ENCODE data around the gene ODF2. TPM values are rescaled to one million over a fixed set of nuclear protein-coding genes. Genes with fewer than 3 reads are reported as not detected.

The ODF2 gene
- total and polyA plus RNA-seq, 7 donors = 6.7 to 20.5 (median 9.6) TPM

DNA sequence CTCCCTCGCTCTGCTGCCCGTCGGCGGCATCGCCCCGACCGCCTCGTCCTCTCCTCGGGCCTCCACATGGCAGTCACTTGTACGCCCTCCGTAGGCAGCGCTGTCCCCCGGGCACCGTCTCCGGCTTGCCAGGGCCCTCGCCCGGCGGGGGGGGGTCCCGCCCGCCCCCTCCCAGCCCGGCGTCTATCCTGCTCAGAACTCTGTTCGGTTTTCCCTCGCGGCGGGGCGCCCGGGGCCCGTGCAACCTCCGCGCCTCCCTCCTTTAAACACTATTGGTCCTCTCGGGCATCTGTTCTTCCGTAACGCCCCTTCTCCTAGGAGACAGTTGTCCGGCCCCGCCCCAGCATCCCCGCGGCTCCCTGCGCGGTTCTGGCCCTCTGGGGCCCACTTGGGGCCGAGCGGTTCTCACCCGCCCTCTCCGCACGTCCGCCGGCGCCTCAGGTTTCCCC is 831 bp downstream of the ODF2 start:
- ATAC-seq = peak; percentile 42 to 62 (median 51)

DNA sequence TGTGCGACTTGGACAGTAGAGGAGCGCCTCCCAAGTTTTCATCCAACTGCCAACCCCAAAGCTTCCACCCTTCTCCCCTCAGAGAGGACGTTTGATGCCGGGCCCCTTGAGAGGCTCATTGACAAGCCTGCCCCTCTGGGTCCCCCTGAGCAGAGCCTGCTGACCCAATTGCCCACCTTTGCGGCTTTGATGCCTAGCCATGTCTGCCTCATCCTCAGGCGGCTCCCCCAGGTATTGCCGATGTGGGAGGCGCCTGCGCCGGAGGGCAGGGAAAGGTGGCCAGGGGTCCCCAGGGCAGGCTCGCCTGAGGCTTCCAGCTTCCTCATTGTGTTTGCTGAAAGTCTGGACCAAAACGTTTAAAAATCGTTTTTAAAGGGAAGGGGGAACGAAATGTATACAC is 1.4 kb downstream of the ODF2 start:
- H3K27ac ChIP-seq = no peak overlapping the region
- TF ChIP-seq, protein P1, sequence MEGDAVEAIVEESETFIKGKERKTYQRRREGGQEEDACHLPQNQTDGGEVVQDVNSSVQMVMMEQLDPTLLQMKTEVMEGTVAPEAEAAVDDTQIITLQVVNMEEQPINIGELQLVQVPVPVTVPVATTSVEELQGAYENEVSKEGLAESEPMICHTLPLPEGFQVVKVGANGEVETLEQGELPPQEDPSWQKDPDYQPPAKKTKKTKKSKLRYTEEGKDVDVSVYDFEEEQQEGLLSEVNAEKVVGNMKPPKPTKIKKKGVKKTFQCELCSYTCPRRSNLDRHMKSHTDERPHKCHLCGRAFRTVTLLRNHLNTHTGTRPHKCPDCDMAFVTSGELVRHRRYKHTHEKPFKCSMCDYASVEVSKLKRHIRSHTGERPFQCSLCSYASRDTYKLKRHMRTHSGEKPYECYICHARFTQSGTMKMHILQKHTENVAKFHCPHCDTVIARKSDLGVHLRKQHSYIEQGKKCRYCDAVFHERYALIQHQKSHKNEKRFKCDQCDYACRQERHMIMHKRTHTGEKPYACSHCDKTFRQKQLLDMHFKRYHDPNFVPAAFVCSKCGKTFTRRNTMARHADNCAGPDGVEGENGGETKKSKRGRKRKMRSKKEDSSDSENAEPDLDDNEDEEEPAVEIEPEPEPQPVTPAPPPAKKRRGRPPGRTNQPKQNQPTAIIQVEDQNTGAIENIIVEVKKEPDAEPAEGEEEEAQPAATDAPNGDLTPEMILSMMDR (IDR thresholded peaks at IDR 0.05) = no peak

More for the DNA sequence above, 831 bp downstream of the ODF2 start:
- Histone ChIP-seq H3K4me1 (no peaks in the 10 kb centered on the region), H3K9me3 (no peaks in the 10 kb centered on the region), H3K27ac (peak overlapping the region; percentile 77), H3K27me3 (ENCODE audit: insufficient read depth in 3 of 3, low read length in 2 of 3) (no peaks in the 10 kb centered on the region), H3K36me3 (ENCODE audit: insufficient read depth in 1 of 2, low read depth in 1 of 2) (peaks cover 3 to 26% of the 10 kb centered on the region in 2 donors), H3K4me3 (peak overlapping the region; percentile 86)
- peak; percentile 71 to 76 for DNase-seq
- intact Hi-C loops (cut with DNase I) = loop anchor here in 1 of 2 donors (1.0 to 5.0 kb wide), 2 partner anchors 48 to 101 kb away; partner anchors contain the start of gene GLE1
- TF ChIP-seq, protein P1 (IDR thresholded peaks at IDR 0.05) = no peak
- WGBS, 3 donors = 0 to 1% (median 1%) methylated on average over 29 to 48 of the region's 48 CpGs

DNA sequence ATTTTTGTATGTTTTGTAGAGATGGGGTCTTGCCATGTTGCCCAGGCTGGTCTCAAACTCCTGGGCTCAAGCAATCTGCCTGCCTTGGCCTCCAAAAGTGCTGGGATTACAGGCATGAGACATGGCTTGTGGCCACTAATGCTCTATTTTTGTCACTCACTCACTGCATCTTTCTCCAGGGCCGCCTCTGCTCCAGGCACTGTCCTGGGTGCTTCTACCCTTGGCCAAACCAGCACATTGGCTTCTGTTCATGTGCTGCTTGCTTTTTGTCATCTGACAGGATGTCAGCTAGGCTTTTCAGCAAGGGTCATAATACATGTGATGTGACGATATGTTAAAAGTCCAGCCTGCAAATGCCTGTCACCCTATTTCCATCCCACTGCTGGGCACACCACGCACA is 3.2 kb downstream of the ODF2 start:
- Histone ChIP-seq H3K4me3 (no peak overlapping the region), H3K9me3 (no peaks in the 10 kb centered on the region), H3K27ac (no peak overlapping the region), H3K27me3 (ENCODE audit: insufficient read depth in 3 of 3, low read length in 2 of 3) (no peaks in the 10 kb centered on the region), H3K4me1 (no peaks in the 10 kb centered on the region), H3K36me3 (ENCODE audit: insufficient read depth in 1 of 2, low read depth in 1 of 2) (peaks cover 3 to 35% of the 10 kb centered on the region in 2 donors)
- 47 to 68% (median 54%) methylated on average over 3 of the region's 3 CpGs for WGBS, 3 donors
- ATAC-seq = no peak
- no peak for DNase-seq
- TF ChIP-seq, protein P1 (IDR thresholded peaks at IDR 0.05) = no peak
- intact Hi-C loops (cut with DNase I) = loop anchor here in 1 of 2 donors (5.0 kb wide), 1 partner anchor 98 kb away; no protein-coding TSS in a partner anchor

More for the DNA sequence above, 1.4 kb downstream of the ODF2 start:
- intact Hi-C loops (cut with DNase I) = loop anchor here in 1 of 2 donors (5.0 kb wide), 1 partner anchor 100 kb away; no protein-coding TSS in a partner anchor
- Histone ChIP-seq H3K36me3 (ENCODE audit: insufficient read depth in 1 of 2, low read depth in 1 of 2) (peaks cover 3 to 30% of the 10 kb centered on the region in 2 donors), H3K4me3 (peak overlapping the region; percentile 86), H3K9me3 (no peaks in the 10 kb centered on the region), H3K4me1 (no peaks in the 10 kb centered on the region), H3K27me3 (ENCODE audit: insufficient read depth in 3 of 3, low read length in 2 of 3) (no peaks in the 10 kb centered on the region)
- DNase-seq (no peak), ATAC-seq (no peak)
- 44 to 50% (median 45%) methylated on average over 14 of the region's 14 CpGs for WGBS, 3 donors

DNA sequence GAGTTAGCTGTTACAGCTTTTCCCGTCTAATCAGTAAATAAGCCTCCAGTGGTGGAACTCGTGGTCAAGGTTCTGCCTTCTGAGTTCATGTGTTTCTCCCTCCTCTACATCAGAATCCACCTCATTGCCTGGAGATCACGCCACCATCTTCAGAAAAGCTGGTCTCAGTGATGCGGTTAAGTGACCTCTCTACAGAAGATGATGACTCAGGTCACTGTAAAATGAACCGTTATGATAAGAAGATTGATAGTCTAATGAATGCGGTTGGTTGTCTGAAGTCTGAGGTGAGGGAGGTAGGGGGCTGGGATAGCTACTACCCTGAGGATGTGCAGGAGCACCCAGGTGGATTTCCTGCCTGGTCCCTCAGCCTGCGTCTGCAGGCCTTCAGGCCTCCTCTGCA is 13.3 kb downstream of the ODF2 start:
- 92 to 94% (median 94%) methylated on average over 7 of the region's 7 CpGs for WGBS, 3 donors
- Histone ChIP-seq H3K4me1 (no peaks in the 10 kb centered on the region), H3K27ac (no peak overlapping the region), H3K4me3 (no peak overlapping the region), H3K9me3 (no peaks in the 10 kb centered on the region), H3K36me3 (ENCODE audit: insufficient read depth in 1 of 2, low read depth in 1 of 2) (peaks cover 0 to 31% of the 10 kb centered on the region in 2 donors), H3K27me3 (ENCODE audit: insufficient read depth in 3 of 3, low read length in 2 of 3) (no peaks in the 10 kb centered on the region)
- ATAC-seq = no peak
- DNase-seq = no peak
- TF ChIP-seq, protein P1 (IDR thresholded peaks at IDR 0.05) = no peak
- intact Hi-C loops (cut with DNase I) = no loop called here

DNA sequence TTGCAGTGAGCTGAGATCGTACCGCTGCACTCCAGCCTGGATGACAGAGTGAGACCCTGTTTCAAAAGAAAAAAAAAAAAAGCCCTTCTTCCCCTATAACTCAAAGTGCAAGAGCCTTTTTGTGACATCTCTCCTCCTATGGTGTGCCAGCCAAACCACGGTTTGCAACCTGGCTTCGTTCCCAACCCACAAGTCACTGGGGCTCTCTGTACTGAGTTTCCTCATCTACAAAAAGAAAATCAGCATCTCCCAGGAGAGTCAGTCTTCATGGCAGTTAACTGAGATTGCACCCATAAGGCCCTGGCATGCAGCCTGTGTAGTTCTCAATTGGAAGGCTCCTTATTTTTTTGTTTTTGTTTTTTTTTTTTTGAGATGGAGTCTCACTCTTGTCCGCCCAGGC is 14.8 kb downstream of the ODF2 start:
- Histone ChIP-seq H3K36me3 (ENCODE audit: insufficient read depth in 1 of 2, low read depth in 1 of 2) (peaks cover 0 to 33% of the 10 kb centered on the region in 2 donors), H3K27ac (no peak overlapping the region), H3K4me1 (no peaks in the 10 kb centered on the region), H3K4me3 (no peak overlapping the region), H3K9me3 (no peaks in the 10 kb centered on the region), H3K27me3 (ENCODE audit: insufficient read depth in 3 of 3, low read length in 2 of 3) (no peaks in the 10 kb centered on the region)
- TF ChIP-seq, protein P1 (IDR thresholded peaks at IDR 0.05) = no peak
- intact Hi-C loops (cut with DNase I) = no loop called here
- ATAC-seq = no peak
- WGBS, 3 donors = 73 to 81% (median 76%) methylated on average over 5 of the region's 5 CpGs
- peak in 1 of 2 donors; percentile 63 for DNase-seq
